T-cell (primary cell): ENCODE results near the gene SEC24A. TPM values are rescaled to one million over a fixed set of nuclear protein-coding genes. Genes with fewer than 3 reads are reported as not detected.
"Not testable (repeated sequence)": the region's sequence is repeated elsewhere in the genome, so short reads cannot be mapped to it uniquely, and the experiment has no call there.

Experiments
- ATAC-seq, 4 experiments: fragments of 200-7000 bp in 3 of 4; fragments of 150-1000 bp in 1 of 4; cut with Tn5 transposase; replicated peaks in 1 of 4; 1 replicate in 3 of 4; 2 replicates in 1 of 4; pipeline ENCODE4 v1.10.0; 2021; ENCODE audit warnings: moderate library complexity in 3 of 4, mild to moderate bottlenecking in 2 of 4, moderate number of reproducible peaks in 1 of 4
- CTCF ChIA-PET, 2 donors: fragments of 300-600 bp; sonication (Branson Sonifier 250); formaldehyde crosslinking; loops; one replicate each; lab custom pipeline; 2022; ENCODE audit warnings: antibody characterized with exemption in 2 of 2; lab: Charles Lee
- POLR2A ChIA-PET, 2 donors: fragments of 300-600 bp; sonication (Branson Sonifier 250); formaldehyde crosslinking; loops; one replicate each; lab custom pipeline; 2022; ENCODE audit warnings: antibody characterized with exemption in 2 of 2; lab: Charles Lee
- DNase-seq, 35 experiments: peaks; one replicate each; pipeline versions ENCODE4 v3.0.0 to v3.0.0-alpha.2; 2013 to 2023
- H3K27ac ChIP-seq: one replicate; pipeline ENCODE4 v1.5.1; 2013; ENCODE audit warnings: low read length
- H3K27me3 ChIP-seq, 2 experiments: replicated peaks in 1 of 2; 1 replicate in 1 of 2; 2 replicates in 1 of 2; pipeline versions ENCODE4 v1.6.1 to v1.7.0; 2013; ENCODE audit warnings: low read length in 1 of 2, mixed read lengths in 1 of 2; ENCODE audit not compliant: control insufficient read depth in 2 of 2, insufficient read depth in 2 of 2; ENCODE audit errors: extremely low read depth in 1 of 2
- H3K36me3 ChIP-seq, 2 donors: 1 replicate in 1 of 2; 2 replicates in 1 of 2; pipeline versions ENCODE4 v1.6.1 to v1.7.0; 2013; ENCODE audit warnings: low read length in 1 of 2; ENCODE audit not compliant: control insufficient read depth in 2 of 2, insufficient read depth in 1 of 2; ENCODE audit errors: extremely low read depth in 1 of 2
- H3K4me1 ChIP-seq, 2 experiments: 1 replicate in 1 of 2; 2 replicates in 1 of 2; pipeline versions ENCODE4 v1.6.1 to v1.7.0; 2013; ENCODE audit warnings: low read length in 2 of 2, mixed read lengths in 1 of 2; ENCODE audit not compliant: insufficient read depth in 2 of 2, control insufficient read depth in 1 of 2; ENCODE audit errors: extremely low read depth in 1 of 2
- H3K4me3 ChIP-seq, 2 donors: 1 replicate in 1 of 2; 2 replicates in 1 of 2; pipeline versions ENCODE4 v1.5.1 to v1.7.0; 2013; ENCODE audit warnings: mild to moderate bottlenecking in 2 of 2, low read length in 1 of 2, moderate library complexity in 1 of 2; ENCODE audit not compliant: control insufficient read depth in 1 of 2; ENCODE audit errors: extremely low read depth in 1 of 2
- H3K9me3 ChIP-seq: 2 replicates; pipeline ENCODE4 v1.7.0; 2013
- H3K27ac Mint-ChIP-seq, 2 donors: one replicate each; pipeline ENCODE4 v1.8.0; 2020 to 2021; ENCODE audit warnings: mild to moderate bottlenecking in 2 of 2, mixed read lengths in 2 of 2
- H3K27me3 Mint-ChIP-seq, 2 donors: one replicate each; pipeline ENCODE4 v1.8.0; 2021 to 2022; ENCODE audit warnings: mixed read lengths in 2 of 2
- H3K36me3 Mint-ChIP-seq: one replicate; pipeline ENCODE4 v1.8.0; 2021; ENCODE audit warnings: mixed read lengths
- H3K4me1 Mint-ChIP-seq, 3 donors: one replicate each; pipeline ENCODE4 v1.8.0; 2020 to 2022; ENCODE audit warnings: mixed read lengths in 3 of 3, mild to moderate bottlenecking in 1 of 3
- H3K4me3 Mint-ChIP-seq, 3 donors: one replicate each; pipeline ENCODE4 v1.8.0; 2020 to 2022; ENCODE audit warnings: mild to moderate bottlenecking in 3 of 3, mixed read lengths in 3 of 3, moderate library complexity in 3 of 3
- H3K9me3 Mint-ChIP-seq, 3 donors: one replicate each; pipeline ENCODE4 v1.8.0; 2020 to 2022; ENCODE audit warnings: mixed read lengths in 3 of 3
- WGBS: methylation state at CpG from one replicate; pipeline ENCODE4 v1.1.5; 2013; ENCODE audit warnings: missing lambda C conversion rate; ENCODE audit not compliant: insufficient coverage; 5-methylcytosine and 5-hydroxymethylcytosine counted together
- total RNA-seq, 35 experiments: library from RNA in 6 of 35; stranded (reverse) in 6 of 35; fragments of 120-200 nt in 1 of 35; gene quantifications; one replicate each; pipeline versions ENCODE4 v1.2.1 to v1.2.4 and lab custom pipeline; 2013 to 2026

Gene SEC24A
- total RNA-seq, 5 donors from 2014 or later (not counting 1 experiment from before 2014, with no cell fraction given) = 15.4 to 17.7 (median 16.1) TPM

DNA sequence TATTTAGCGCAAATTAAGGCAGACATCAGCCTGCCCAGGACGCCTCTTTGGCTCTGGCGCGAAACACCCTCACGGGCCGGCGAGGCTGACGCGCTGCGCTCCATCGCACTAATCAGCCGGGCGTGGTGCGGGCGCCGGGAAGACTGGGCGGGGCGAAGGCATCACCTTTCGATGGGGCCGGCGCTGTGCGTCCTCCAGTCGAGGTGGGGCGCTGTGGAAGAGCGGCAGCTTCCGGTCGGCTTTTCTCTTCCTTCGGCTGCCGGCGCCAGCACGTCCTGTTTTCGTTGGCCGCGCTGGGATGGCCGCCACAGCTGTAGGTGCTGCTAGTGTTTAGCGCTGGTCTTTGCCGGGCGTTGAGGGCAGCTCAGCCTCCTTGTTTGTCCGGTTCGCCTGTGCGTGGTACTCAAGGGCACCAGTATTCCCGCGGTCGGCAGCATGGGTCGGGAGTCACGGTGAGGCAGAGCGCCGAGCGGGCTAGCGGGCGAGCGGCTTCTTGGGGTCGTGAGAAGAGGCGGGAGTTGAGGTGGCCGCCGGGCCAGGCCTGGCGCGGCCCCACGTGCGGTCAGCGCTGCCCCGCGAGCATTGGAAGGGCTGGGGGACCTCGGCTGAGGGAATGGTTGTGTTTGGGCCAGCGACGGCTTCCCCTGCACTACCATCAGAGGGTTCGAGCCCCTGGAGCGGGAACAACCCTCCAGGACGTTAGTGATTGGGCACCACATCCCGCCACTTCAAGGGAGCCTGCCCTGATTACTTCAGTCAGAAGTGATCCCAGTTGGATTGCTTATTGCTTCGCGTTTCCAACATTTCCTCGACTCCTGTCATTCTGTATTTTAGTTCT, 110.1 kb downstream of the SEC24A start, which contains the start of gene DDX46:
Gene DDX46, plus strand, starts transcription at position 276 of the 838 bp plus-strand sequence. Its CDS starts 160 bp downstream, at position 436.
- 1% methylated on average over 66 of the region's 73 CpGs for WGBS

DNA sequence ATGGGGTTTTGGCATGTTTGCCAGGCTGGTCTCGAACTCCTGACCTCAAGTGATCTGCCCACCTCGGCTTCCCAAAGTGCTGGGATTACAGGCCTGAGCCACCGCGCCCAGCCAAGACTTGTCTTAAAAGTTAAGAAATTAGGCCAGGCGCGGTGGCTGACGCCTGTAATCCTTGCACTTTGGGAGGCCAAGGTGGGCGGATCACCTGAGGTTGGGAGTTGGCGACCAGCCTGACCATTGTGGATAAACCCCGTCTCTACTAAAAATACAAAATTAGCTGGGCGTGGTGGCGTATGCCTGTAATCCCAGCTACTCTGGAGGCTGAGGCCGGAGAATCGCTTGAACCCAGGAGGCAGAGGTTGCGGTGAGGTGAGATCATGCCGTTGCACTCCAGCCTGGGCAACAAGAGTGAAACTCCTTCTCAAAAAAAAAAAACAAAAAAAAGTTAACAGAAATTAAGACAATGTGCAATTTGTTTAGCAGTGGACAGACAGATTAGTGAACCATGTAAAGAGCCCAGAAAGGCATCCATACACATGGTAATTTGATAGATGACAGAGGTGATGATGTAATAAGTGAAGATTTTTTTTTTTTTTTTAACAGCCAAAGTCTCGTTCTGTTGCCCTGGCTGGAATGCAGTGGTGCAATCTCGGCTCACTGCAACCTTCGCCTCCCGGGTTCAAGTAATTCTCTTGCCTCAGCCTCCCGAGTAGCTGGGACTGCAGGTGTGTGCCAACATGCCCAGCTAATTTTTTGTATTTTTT, 119.1 kb downstream of the SEC24A start:
- H3K27ac Mint-ChIP-seq, H3K9me3 Mint-ChIP-seq: not testable (repeated sequence)
- WGBS = 98% methylated on average over 12 of the region's 21 CpGs

More for the DNA sequence above, 110.1 kb downstream of the SEC24A start, which contains the start of gene DDX46:
- ATAC-seq (peak; percentile 98 to 99 (median 99)), DNase-seq (peak; percentile 85 to 96 (median 91))
- peak within 1 kb of the TSS; percentile 99 to 100 (median 99) for H3K4me3 Mint-ChIP-seq
- Histone ChIP-seq H3K4me1 (peaks cover 12 to 18% of the 10 kb centered on the region in 2 experiments), H3K36me3 (peaks cover 0 to under 1% of the 10 kb centered on the region in 2 donors), H3K27ac (peak within 1 kb of the TSS; percentile 59), H3K27me3 (peaks cover 0 to 2% of the 10 kb centered on the region in 2 experiments), H3K4me3 (peak within 1 kb of the TSS; percentile 85 to 92), H3K9me3 (no peaks in the 10 kb centered on the region)
- peak within 1 kb of the TSS; percentile 97 to 98 for H3K27ac Mint-ChIP-seq
- H3K4me1 Mint-ChIP-seq = peaks cover 37 to 47% (median 40%) of the 10 kb centered on the region in 3 donors
- H3K9me3 Mint-ChIP-seq = no peaks in the 10 kb centered on the region
- CTCF ChIA-PET = interaction anchor here in 1 of 2 donors (0.6 to 3.6 kb wide), 6 partner anchors 9 to 1795 kb away, joined by 3 to 19 read pairs (median 4); partner anchors contain the start of gene CAMLG
- peaks cover 8% of the 10 kb centered on the region for H3K36me3 Mint-ChIP-seq
- POLR2A ChIA-PET = interaction anchor here (0.6 to 1.6 kb wide), 3 partner anchors 21 to 1892 kb away, joined by 3 to 7 read pairs (median 5); partner anchors contain the start of genes CAMLG (in 1 of the 2) and UQCRQ (in 1 of the 2)
- no peaks in the 10 kb centered on the region for H3K27me3 Mint-ChIP-seq

DNA sequence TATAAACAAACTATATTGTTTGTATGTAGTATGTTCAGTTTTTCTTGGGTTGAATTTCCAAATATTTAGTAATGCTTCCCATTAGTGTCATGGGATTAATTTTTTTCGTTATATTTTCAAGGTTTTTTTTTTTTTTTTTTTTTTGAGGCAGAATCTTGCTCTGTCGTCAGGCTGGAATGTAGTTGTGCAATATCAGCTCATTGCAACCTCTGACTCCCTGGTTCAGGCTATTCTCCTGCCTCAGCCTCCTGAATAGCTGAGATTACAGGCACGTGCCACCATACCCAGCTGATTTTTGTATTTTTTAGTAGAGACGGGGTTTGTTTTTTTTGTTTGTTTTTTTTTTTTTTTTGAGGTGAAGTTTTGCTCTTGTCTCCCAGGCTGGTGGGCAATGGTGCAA, 120.6 kb downstream of the SEC24A start:
- 100% methylated on average over 2 of the region's 4 CpGs for WGBS
- Mint-ChIP-seq H3K27ac (no peak overlapping the region), H3K4me1 (no peaks in the 10 kb centered on the region), H3K9me3 (no peaks in the 10 kb centered on the region), H3K4me3 (no peak overlapping the region), H3K36me3 (peaks cover 32% of the 10 kb centered on the region), H3K27me3 (no peaks in the 10 kb centered on the region)
- ChIA-PET POLR2A (interaction anchor here in 1 of 2 donors (0.7 kb wide), 1 partner anchor 105 kb away, joined by 7 read pairs; no protein-coding TSS in a partner anchor), CTCF (interaction anchor here (0.6 kb wide), 2 partner anchors 12 to 76 kb away, joined by 3 read pairs; no protein-coding TSS in a partner anchor)
- Histone ChIP-seq H3K27me3 (no peaks in the 10 kb centered on the region), H3K4me1 (no peaks in the 10 kb centered on the region), H3K27ac (no peak overlapping the region), H3K9me3 (no peaks in the 10 kb centered on the region), H3K36me3 (peaks cover 4 to 82% of the 10 kb centered on the region in 2 donors), H3K4me3 (no peak overlapping the region)
- ATAC-seq = no peak
- DNase-seq = no peak

More for the DNA sequence above, 119.1 kb downstream of the SEC24A start:
- H3K9me3 ChIP-seq, H3K4me1 Mint-ChIP-seq, H3K4me3 ChIP-seq, DNase-seq, ATAC-seq, H3K27ac ChIP-seq, H3K4me1 ChIP-seq, H3K27me3 Mint-ChIP-seq, H3K27me3 ChIP-seq, H3K4me3 Mint-ChIP-seq: not testable (repeated sequence)
- peaks cover 4 to 74% of the 10 kb centered on the region in 2 donors for H3K36me3 ChIP-seq
- ChIA-PET POLR2A (interaction anchor here in 1 of 2 donors (0.7 kb wide), 1 partner anchor 13 kb away, joined by 4 read pairs; no protein-coding TSS in a partner anchor), CTCF (interaction anchor here (0.6 to 0.7 kb wide), 3 partner anchors 18 to 169 kb away, joined by 3 to 5 read pairs (median 4); no protein-coding TSS in a partner anchor)
- H3K36me3 Mint-ChIP-seq = peaks cover 34% of the 10 kb centered on the region

DNA sequence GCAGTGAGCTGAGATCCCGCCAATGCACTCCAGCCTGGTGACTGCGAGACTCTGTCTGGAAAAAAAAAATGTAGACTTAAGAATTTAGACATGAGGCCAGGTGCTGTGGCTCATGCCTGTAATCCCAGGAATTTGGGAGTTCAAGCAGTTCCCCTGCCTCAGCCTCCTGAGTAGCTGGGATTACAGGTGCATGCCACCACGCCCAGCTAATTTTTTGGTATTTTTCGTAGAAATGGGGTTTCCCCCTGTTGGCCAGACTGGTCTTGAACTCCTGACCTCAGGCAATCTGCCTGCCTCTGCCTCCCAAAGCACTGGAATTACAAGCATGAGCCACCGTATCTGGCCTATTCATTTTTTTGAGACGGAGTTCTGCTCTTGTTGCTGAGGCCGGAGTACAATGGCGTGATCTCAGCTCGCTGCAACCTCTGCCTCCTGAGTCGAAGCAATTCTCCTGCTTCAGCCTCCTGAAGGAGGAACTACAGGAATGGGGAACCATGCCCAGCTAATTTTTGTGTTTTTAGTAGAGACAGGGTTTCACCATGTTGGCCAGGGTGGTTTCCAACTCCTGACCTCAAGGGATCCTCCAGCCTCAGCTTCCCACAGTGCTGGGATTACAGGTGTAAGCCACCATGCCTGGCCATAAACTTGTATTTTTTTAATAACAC, 124.0 kb downstream of the SEC24A start:
- H3K4me3 ChIP-seq = no peak overlapping the region
- Mint-ChIP-seq H3K36me3 (peaks cover 46% of the 10 kb centered on the region), H3K27ac (no peak overlapping the region), H3K27me3 (no peaks in the 10 kb centered on the region), H3K4me3 (no peak overlapping the region), H3K4me1 (no peaks in the 10 kb centered on the region), H3K9me3 (no peaks in the 10 kb centered on the region)
- no peaks in the 10 kb centered on the region for H3K27me3 ChIP-seq
- CTCF ChIA-PET = no interaction called here
- H3K27ac ChIP-seq = no peak overlapping the region
- ATAC-seq (no peak), DNase-seq (no peak)
- H3K36me3 ChIP-seq = peaks cover 4 to 65% of the 10 kb centered on the region in 2 donors
- POLR2A ChIA-PET = no interaction called here
- H3K4me1 ChIP-seq = no peaks in the 10 kb centered on the region
- H3K9me3 ChIP-seq = no peaks in the 10 kb centered on the region
- 92% methylated on average over 10 of the region's 10 CpGs for WGBS

DNA sequence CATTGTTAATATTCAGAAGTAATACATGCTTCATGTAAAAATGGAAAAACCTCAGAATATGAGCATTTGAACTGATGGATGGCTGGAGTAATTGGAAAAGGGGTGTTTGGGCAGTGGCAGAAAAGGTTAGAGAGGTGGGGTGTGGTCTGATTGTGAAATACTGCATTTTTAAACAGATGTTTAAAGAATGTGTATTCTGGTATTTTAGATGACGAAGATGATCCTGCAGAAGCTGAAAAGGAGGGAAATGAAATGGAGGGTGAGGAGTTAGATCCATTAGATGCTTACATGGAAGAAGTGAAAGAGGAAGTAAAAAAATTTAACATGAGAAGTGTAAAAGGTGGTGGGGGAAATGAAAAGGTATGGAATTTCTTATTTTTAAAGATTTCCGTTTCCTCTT, 128.8 kb downstream of the SEC24A start:
- DNase-seq = no peak
- ATAC-seq = no peak
- no peak overlapping the region for H3K4me3 Mint-ChIP-seq
- H3K9me3 Mint-ChIP-seq = no peaks in the 10 kb centered on the region
- H3K27me3 Mint-ChIP-seq = no peaks in the 10 kb centered on the region
- H3K27me3 ChIP-seq = no peaks in the 10 kb centered on the region
- WGBS = 100% methylated on average over 1 of the region's 2 CpGs
- no peaks in the 10 kb centered on the region for H3K9me3 ChIP-seq
- ChIA-PET CTCF (interaction anchor here in 1 of 2 donors (0.7 kb wide), 2 partner anchors 14 to 306 kb away, joined by 3 to 4 read pairs; no protein-coding TSS in a partner anchor), POLR2A (no interaction called here)
- peaks cover 7 to 69% of the 10 kb centered on the region in 2 donors for H3K36me3 ChIP-seq
- H3K4me3 ChIP-seq = no peak overlapping the region
- no peak overlapping the region for H3K27ac ChIP-seq
- no peaks in the 10 kb centered on the region for H3K4me1 ChIP-seq
- peaks cover 45% of the 10 kb centered on the region for H3K36me3 Mint-ChIP-seq
- H3K4me1 Mint-ChIP-seq = no peaks in the 10 kb centered on the region
- H3K27ac Mint-ChIP-seq = no peak overlapping the region
